Raji (cell line): ENCODE results near the gene PLOD2.

Source experiments
- POLR2A ChIP-seq: IDR thresholded peaks from 2 replicates; pipeline ENCODE4 v1.6.1; 2011; ENCODE audit warnings: low read depth, low read length, control low read depth; ENCODE audit not compliant: insufficient read depth

Gene PLOD2

GRCh38 chr3:146178006-146178689 is 17.2 kb upstream of the PLOD2 start:
- TF ChIP-seq POLR2A, result no peak

GRCh38 chr3:146177519-146177918 is 16.5 kb upstream of the PLOD2 start:
- TF ChIP-seq POLR2A, result no peak

- TF ChIP-seq POLR2A, result no peak
Measured at GRCh38 chr3:146177072-146177471, 16.1 kb upstream of the PLOD2 start.

GRCh38 chr3:146172586-146172985 is 11.6 kb upstream of the PLOD2 start:
- TF ChIP-seq POLR2A, result no peak

- no peak for TF ChIP-seq POLR2A
Measured at GRCh38 chr3:146170591-146170990, 9.6 kb upstream of the PLOD2 start.

- no peak for TF ChIP-seq POLR2A
Measured at GRCh38 chr3:146169891-146170290, 8.9 kb upstream of the PLOD2 start.

GRCh38 chr3:146166826-146167225 is 5.8 kb upstream of the PLOD2 start:
- TF ChIP-seq POLR2A, result no peak

- no peak for TF ChIP-seq POLR2A
Measured at GRCh38 chr3:146166415-146166821, 5.4 kb upstream of the PLOD2 start.

- TF ChIP-seq POLR2A, result no peak
Measured at GRCh38 chr3:146165877-146166276, 4.9 kb upstream of the PLOD2 start.

- no peak for TF ChIP-seq POLR2A
Measured at GRCh38 chr3:146164971-146165769, 4.2 kb upstream of the PLOD2 start.

GRCh38 chr3:146164506-146164905 is 3.5 kb upstream of the PLOD2 start:
- no peak for TF ChIP-seq POLR2A

GRCh38 chr3:146164071-146164470 is 3.1 kb upstream of the PLOD2 start:
- no peak for TF ChIP-seq POLR2A

GRCh38 chr3:146163584-146163983 is 2.6 kb upstream of the PLOD2 start:
- no peak for TF ChIP-seq POLR2A

GRCh38 chr3:146162561-146162960 is 1.6 kb upstream of the PLOD2 start:
- no peak for TF ChIP-seq POLR2A

GRCh38 chr3:146161663-146162002 is 649 bp upstream of the PLOD2 start:
- TF ChIP-seq POLR2A, result no peak

- no peak for TF ChIP-seq POLR2A
Measured at GRCh38 chr3:146160321-146160963, 542 bp downstream of the PLOD2 start.
